ENCODE data around the gene RRP1B. TPM values are rescaled to one million over a fixed set of nuclear protein-coding genes. Genes with fewer than 3 reads are reported as not detected.
"Not testable (repeated sequence)": the region's sequence is repeated elsewhere in the genome, so short reads cannot be mapped to it uniquely, and the experiment has no call there.

Gene RRP1B, protein sequence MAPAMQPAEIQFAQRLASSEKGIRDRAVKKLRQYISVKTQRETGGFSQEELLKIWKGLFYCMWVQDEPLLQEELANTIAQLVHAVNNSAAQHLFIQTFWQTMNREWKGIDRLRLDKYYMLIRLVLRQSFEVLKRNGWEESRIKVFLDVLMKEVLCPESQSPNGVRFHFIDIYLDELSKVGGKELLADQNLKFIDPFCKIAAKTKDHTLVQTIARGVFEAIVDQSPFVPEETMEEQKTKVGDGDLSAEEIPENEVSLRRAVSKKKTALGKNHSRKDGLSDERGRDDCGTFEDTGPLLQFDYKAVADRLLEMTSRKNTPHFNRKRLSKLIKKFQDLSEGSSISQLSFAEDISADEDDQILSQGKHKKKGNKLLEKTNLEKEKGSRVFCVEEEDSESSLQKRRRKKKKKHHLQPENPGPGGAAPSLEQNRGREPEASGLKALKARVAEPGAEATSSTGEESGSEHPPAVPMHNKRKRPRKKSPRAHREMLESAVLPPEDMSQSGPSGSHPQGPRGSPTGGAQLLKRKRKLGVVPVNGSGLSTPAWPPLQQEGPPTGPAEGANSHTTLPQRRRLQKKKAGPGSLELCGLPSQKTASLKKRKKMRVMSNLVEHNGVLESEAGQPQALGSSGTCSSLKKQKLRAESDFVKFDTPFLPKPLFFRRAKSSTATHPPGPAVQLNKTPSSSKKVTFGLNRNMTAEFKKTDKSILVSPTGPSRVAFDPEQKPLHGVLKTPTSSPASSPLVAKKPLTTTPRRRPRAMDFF
- 10 to 100 TPM; 10.5 to 16.0 TPM for total RNA-seq

DNA sequence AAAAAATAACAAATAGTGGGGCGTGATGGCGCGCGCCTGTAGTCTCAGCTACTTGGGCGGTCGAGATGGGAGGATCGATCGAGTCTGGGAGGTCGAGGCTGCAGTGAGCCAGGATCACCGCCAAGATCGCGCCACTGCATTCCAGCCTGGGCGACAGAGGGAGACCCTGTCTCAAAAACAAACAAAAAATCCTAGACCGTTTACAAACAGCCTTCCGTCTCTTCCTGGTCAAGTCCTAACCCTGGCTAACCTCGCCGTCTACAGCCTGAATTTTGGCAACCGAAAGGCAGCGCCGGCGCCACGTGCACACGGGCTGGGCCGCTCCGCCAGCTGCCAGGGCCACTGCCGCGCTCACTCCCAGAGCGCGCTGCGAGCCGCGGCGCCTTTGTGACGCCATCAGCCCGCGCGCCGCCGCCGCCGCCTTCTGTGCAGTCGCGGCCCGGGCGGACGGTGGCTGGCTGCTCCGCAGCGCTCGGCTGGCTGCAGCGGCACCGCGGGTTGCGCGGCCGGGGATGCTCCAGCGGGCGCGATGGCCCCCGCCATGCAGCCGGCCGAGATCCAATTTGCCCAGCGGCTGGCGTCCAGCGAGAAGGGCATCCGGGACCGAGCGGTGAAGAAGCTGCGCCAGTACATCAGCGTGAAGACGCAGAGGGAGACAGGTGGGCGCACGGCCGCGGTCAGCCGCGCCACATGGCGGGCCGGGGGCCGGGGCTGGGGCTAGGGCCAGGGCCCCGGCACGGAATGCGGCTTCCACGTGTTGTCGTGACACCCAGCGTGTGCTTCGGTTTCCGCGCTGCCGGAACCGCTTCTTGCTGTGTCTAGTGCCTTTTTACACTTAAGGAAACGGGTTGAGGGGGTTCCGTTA is at the start of gene RRP1B, which contains the start of gene HSF2BP:
Gene RRP1B (plus strand): TSS at position 425 of the 865 bp plus-strand sequence. CDS start 105 bp downstream, at position 530.
Gene HSF2BP (minus strand): TSS at position 353 of the 865 bp plus-strand sequence. CDS start 1,392 bp downstream, outside the sequence.
- Histone ChIP-seq H3K4me3 (peak within 1 kb of the TSS; percentile 86 to 95), H3K27me3 (no peaks in the 10 kb centered on the region)

DNA sequence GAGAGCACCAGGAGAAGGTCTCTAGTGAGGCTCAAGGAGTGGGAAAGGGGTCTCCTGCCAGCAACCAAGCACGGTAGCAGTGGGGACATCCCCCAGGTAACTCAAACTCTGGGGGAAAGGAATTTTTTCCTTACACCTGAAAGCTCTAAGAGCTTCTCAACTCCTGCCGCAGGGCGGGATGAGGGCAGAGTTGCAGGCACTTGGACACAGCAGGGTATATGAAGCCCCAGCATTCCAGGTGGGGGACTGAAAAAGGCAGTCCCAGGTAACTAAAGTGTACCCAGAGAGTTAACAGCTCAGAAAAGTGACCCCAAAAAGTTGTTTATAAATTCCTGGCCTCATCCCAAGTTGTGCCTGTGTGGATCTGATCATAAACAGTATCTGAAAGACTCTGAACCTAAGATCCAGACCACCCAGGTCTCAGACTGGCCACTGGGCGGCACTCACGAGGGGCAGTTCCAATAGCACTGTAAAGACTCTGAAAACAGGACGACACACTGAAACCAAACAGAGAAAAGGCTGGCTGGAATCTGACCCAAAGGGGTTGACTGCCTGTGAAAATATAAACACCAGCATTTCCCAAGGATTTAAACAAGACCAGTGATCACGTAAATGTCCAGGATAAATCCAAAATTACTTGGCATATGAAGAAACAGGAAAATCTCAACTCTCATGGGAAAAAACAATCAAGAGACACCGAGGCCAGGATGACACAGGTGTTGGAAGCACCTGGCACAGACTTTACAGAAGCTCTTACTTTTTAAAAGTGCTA is 47.6 kb upstream of the RRP1B start:
- H3K27me3 ChIP-seq, result no peaks in the 10 kb centered on the region
- no peak overlapping the region for H3K4me3 ChIP-seq
- peak; percentile 86 for DNase-seq (ENCODE audit: low spot score)
- TF ChIP-seq, protein P1, sequence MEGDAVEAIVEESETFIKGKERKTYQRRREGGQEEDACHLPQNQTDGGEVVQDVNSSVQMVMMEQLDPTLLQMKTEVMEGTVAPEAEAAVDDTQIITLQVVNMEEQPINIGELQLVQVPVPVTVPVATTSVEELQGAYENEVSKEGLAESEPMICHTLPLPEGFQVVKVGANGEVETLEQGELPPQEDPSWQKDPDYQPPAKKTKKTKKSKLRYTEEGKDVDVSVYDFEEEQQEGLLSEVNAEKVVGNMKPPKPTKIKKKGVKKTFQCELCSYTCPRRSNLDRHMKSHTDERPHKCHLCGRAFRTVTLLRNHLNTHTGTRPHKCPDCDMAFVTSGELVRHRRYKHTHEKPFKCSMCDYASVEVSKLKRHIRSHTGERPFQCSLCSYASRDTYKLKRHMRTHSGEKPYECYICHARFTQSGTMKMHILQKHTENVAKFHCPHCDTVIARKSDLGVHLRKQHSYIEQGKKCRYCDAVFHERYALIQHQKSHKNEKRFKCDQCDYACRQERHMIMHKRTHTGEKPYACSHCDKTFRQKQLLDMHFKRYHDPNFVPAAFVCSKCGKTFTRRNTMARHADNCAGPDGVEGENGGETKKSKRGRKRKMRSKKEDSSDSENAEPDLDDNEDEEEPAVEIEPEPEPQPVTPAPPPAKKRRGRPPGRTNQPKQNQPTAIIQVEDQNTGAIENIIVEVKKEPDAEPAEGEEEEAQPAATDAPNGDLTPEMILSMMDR (IDR thresholded peaks at IDR 0.05), result peak; percentile 70 to 78
- peak overlapping the region in 1 of 2 donors; percentile 22 for H3K27ac ChIP-seq
- H3K4me1 ChIP-seq, result peaks cover 0 to 13% of the 10 kb centered on the region in 2 donors
- no peaks in the 10 kb centered on the region for H3K36me3 ChIP-seq
- no peaks in the 10 kb centered on the region for H3K9me3 ChIP-seq

More for the DNA sequence above, at the start of gene RRP1B, which contains the start of gene HSF2BP:
- no peaks in the 10 kb centered on the region for H3K36me3 ChIP-seq
- TF ChIP-seq, protein P1 (IDR thresholded peaks at IDR 0.05), result peak in 1 of 2 donors; percentile 37
- H3K9me3 ChIP-seq, result no peaks in the 10 kb centered on the region
- H3K27ac ChIP-seq, result peak within 1 kb of the TSS; percentile 79 to 84
- DNase-seq (ENCODE audit: low spot score), result peak; percentile 72
- peaks cover 0 to 20% of the 10 kb centered on the region in 2 donors for H3K4me1 ChIP-seq

DNA sequence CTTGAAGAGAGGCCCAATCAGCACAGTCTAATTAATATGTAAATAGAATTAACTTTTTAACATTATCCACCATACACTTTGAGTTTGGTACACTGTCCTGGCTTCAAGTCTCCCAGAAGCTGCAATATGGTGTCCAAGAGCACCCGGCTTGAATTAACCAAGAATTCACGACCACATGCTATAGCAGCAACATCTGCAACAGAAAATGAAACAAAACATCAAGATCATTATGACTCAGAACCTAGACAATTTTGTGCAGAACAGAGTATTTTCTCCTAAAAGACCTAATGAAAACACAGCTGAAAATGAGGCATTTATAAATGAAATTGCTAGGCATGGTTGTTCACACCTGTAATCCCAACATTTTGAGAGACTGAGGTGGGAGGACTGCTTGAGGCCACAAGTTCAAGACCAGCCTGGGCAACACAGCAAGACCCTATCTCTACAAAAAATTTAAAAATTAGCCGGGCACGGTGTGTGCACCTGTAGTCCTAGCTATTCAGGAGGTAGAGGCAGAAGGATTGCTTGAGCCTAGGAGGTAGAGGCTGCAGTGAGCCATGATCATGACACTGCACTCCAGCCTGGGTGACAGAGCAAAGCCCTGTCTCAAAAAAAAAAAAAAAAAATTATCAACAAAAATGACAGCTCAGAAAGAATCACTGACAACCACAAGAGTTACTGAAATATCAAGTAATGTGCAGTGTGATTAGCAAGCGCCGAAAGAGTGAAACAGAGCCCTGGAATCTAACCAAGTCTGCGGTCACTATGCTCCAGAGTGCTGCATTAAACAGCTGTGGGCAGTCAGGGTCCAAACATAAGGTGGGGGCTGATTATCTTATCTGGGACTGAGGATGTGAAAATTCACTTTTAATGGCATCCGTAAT is 45.4 kb upstream of the RRP1B start:
- H3K36me3 ChIP-seq, result no peaks in the 10 kb centered on the region
- no peak for DNase-seq (ENCODE audit: low spot score)
- no peaks in the 10 kb centered on the region for H3K9me3 ChIP-seq
- H3K4me1 ChIP-seq, result peaks cover 0 to 11% of the 10 kb centered on the region in 2 donors
- TF ChIP-seq, protein P1 (IDR thresholded peaks at IDR 0.05), result no peak
- H3K27me3 ChIP-seq, result no peaks in the 10 kb centered on the region
- H3K27ac ChIP-seq, result no peak overlapping the region
- H3K4me3 ChIP-seq, result no peak overlapping the region

DNA sequence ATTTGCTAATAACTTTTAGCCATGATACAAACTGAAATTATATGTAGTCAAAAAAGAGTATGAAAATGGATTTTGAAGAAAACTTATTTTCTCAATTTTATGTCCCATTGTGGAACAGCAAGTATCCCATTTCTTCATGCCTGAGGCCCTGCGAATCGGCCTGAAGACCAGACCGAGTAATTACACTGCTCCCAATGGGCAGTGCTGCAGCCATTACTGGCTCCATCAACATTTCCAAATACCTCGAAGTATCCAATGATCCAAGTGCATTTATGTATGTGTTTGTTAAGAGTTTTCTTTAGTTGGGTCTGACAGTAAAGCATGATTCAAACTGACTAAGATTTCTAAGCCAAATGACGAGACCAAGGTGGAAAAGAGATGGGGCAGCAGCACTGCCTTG is 44.5 kb upstream of the RRP1B start:
- no peaks in the 10 kb centered on the region for H3K36me3 ChIP-seq
- H3K27me3 ChIP-seq, result no peaks in the 10 kb centered on the region
- H3K9me3 ChIP-seq, result peaks cover 0 to 2% of the 10 kb centered on the region in 2 donors
- H3K4me1 ChIP-seq, result peaks cover 0 to 3% of the 10 kb centered on the region in 2 donors
- DNase-seq (ENCODE audit: low spot score), result no peak
- H3K4me3 ChIP-seq, result no peak overlapping the region
- TF ChIP-seq, protein P1 (IDR thresholded peaks at IDR 0.05), result no peak
- no peak overlapping the region for H3K27ac ChIP-seq

DNA sequence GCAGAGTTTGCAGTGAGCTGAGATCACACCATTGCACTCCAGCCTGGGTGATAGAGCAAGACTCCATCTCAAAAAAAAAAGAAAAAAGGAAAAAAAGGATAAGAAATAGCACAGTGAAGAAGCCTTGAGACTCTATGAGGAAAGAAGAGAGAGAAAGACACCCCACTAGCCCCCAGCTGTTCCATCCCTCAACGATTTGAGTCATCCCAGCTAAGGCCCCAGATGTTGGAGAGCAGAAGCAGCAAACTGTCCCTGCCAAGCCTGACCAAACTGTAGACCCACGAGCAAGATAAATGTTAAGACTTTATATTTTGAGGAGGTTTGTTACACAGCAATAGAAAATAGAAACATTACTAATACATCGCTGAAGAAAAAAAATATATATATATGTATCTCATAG is 42.5 kb upstream of the RRP1B start:
- H3K4me3 ChIP-seq; H3K27me3 ChIP-seq; DNase-seq (ENCODE audit: low spot score); H3K36me3 ChIP-seq; H3K4me1 ChIP-seq; H3K27ac ChIP-seq: not testable (repeated sequence)
- H3K9me3 ChIP-seq, result peaks cover 5 to 17% of the 10 kb centered on the region in 2 donors
